Adrenal gland (tissue), 5 donors: Measurements from ENCODE around the gene RAB4A.

Source experiments
- POLR2A ChIP-seq, 2 donors: fragments of 450-650 bp; IDR thresholded peaks; one replicate each; pipeline ENCODE4 v1.6.1; 2017; ENCODE audit warnings: antibody characterized with exemption in 2 of 2, mild to moderate bottlenecking in 2 of 2, moderate library complexity in 1 of 2
- TF ChIP-seq, protein P1 (sequence below), 6 experiments: fragments of 450-650 bp in 4 of 6; fragments of 200-600 bp in 2 of 6; sonication (generic) in 1 of 6; IDR thresholded peaks; 1 replicate in 5 of 6; 2 replicates in 1 of 6; pipeline versions ENCODE4 v1.5.1 to v1.8.0; 2016 to 2021; ENCODE audit warnings: antibody characterized with exemption in 6 of 6, mild to moderate bottlenecking in 2 of 6, moderate library complexity in 1 of 6
- donor health status: DM: no; HTN: no; CAD: no.

DNA sequence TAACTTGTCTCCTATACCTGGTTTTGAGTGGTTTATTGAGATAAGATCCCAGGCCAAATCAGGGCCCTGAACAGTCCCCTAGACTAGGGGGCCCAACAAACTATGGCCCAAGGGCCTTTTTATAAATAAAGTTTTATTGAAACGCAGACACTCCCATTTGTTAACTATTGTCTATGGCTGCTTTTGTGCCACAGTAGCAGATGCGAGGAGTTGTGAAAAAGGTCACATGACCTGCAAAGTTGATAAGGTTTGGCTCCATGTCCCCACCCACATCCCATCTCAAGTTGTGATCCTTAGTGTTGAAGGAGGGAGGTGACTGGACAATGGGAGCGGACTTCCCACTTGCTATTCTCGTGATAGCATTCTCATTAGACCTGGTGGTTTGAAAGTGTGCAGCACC lies 29.5 kb upstream of the RAB4A start:
- TF ChIP-seq POLR2A (IDR thresholded peaks at IDR 0.05), result no peak
- TF ChIP-seq, protein P1, sequence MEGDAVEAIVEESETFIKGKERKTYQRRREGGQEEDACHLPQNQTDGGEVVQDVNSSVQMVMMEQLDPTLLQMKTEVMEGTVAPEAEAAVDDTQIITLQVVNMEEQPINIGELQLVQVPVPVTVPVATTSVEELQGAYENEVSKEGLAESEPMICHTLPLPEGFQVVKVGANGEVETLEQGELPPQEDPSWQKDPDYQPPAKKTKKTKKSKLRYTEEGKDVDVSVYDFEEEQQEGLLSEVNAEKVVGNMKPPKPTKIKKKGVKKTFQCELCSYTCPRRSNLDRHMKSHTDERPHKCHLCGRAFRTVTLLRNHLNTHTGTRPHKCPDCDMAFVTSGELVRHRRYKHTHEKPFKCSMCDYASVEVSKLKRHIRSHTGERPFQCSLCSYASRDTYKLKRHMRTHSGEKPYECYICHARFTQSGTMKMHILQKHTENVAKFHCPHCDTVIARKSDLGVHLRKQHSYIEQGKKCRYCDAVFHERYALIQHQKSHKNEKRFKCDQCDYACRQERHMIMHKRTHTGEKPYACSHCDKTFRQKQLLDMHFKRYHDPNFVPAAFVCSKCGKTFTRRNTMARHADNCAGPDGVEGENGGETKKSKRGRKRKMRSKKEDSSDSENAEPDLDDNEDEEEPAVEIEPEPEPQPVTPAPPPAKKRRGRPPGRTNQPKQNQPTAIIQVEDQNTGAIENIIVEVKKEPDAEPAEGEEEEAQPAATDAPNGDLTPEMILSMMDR (IDR thresholded peaks at IDR 0.05), result no peak
